Measurements from ENCODE around the gene TNFSF15.

Gene TNFSF15

GRCh38 chr9:114789006-114789405 is 16.8 kb downstream of the TNFSF15 start:
- DNase-seq (ENCODE audit: low spot score) = no peak

GRCh38 chr9:114787781-114788498 is 17.9 kb downstream of the TNFSF15 start:
- no peak for DNase-seq (ENCODE audit: low spot score)

- no peak for DNase-seq (ENCODE audit: low spot score)
These were observed 18.6 kb downstream of the TNFSF15 start for GRCh38 chr9:114787214-114787613.

- DNase-seq (ENCODE audit: low spot score) = no peak
These were observed 19.8 kb downstream of the TNFSF15 start for GRCh38 chr9:114785866-114786650.

GRCh38 chr9:114784721-114785279 is 21.0 kb downstream of the TNFSF15 start:
- DNase-seq (ENCODE audit: low spot score) = no peak

- DNase-seq (ENCODE audit: low spot score) = no peak
These were observed 23.3 kb downstream of the TNFSF15 start for GRCh38 chr9:114782586-114782985.

GRCh38 chr9:114779352-114779845 is 26.4 kb downstream of the TNFSF15 start:
- no peak for DNase-seq (ENCODE audit: low spot score)

GRCh38 chr9:114777821-114778609 is 27.8 kb downstream of the TNFSF15 start:
- no peak for DNase-seq (ENCODE audit: low spot score)

- no peak for DNase-seq (ENCODE audit: low spot score)
These were observed 29.0 kb downstream of the TNFSF15 start for GRCh38 chr9:114776683-114777399.

- DNase-seq (ENCODE audit: low spot score) = no peak
These were observed 29.9 kb downstream of the TNFSF15 start for GRCh38 chr9:114775981-114776380.

GRCh38 chr9:114775121-114775520 is 30.7 kb downstream of the TNFSF15 start:
- DNase-seq (ENCODE audit: low spot score) = no peak

- no peak for DNase-seq (ENCODE audit: low spot score)
These were observed 31.3 kb downstream of the TNFSF15 start for GRCh38 chr9:114774524-114774923.

- no peak for DNase-seq (ENCODE audit: low spot score)
These were observed 34.0 kb downstream of the TNFSF15 start for GRCh38 chr9:114771889-114772288.

- no peak for DNase-seq (ENCODE audit: low spot score)
These were observed 34.8 kb downstream of the TNFSF15 start for GRCh38 chr9:114770991-114771390.

GRCh38 chr9:114769624-114770023 is 36.2 kb downstream of the TNFSF15 start:
- no peak for DNase-seq (ENCODE audit: low spot score)

- DNase-seq (ENCODE audit: low spot score) = no peak
These were observed 42.6 kb downstream of the TNFSF15 start for GRCh38 chr9:114763220-114763619.

- DNase-seq (ENCODE audit: low spot score) = no peak
These were observed 44.3 kb downstream of the TNFSF15 start for GRCh38 chr9:114761523-114761922.

GRCh38 chr9:114759512-114760341 is 46.1 kb downstream of the TNFSF15 start:
- no peak for DNase-seq (ENCODE audit: low spot score)

GRCh38 chr9:114757984-114758383 is 47.9 kb downstream of the TNFSF15 start:
- DNase-seq (ENCODE audit: low spot score) = no peak

- DNase-seq (ENCODE audit: low spot score) = no peak
These were observed 48.4 kb downstream of the TNFSF15 start for GRCh38 chr9:114757395-114757794.

GRCh38 chr9:114756920-114757319 is 48.9 kb downstream of the TNFSF15 start:
- no peak for DNase-seq (ENCODE audit: low spot score)

Data from cerebellar cortex (tissue), 1 donor.